ENCODE data around the gene FAF2.

GRCh38 chr5:176470539-176470938 lies 22.4 kb downstream of the FAF2 start:
- TF ChIP-seq CTCF (IDR thresholded peaks at IDR 0.05) (no peak), ZFX (IDR thresholded peaks at IDR 0.05; ENCODE audit: borderline replicate concordance) (no peak)

All from 22Rv1 (cell line).